HepG2 (cell line): ENCODE measurements around the gene BLOC1S4. TPM values are rescaled to one million over a fixed set of nuclear protein-coding genes. Genes with fewer than 3 reads are reported as not detected.
A peak's percentile ranks its signal among the peaks of the same experiment; 100 is the strongest.

Experiments
- JDP2 ChIP-seq: sonication (generic); formaldehyde crosslinking; IDR thresholded peaks from 2 replicates; pipeline ENCODE4 v1.8.1; 2022; ENCODE audit warnings: missing genetic modification reagents, borderline replicate concordance
- PCBP1 ChIP-seq: fragments of 200-400 bp; formaldehyde crosslinking; IDR thresholded peaks from 2 replicates; pipeline ENCODE4 v1.6.1; 2017; ENCODE audit warnings: mild to moderate bottlenecking, low read depth, low read length, borderline replicate concordance
- SOX13 ChIP-seq, 3 experiments: fragments of 450-650 bp in 1 of 3; sonication (generic) in 1 of 3; formaldehyde crosslinking in 1 of 3; IDR thresholded peaks in 2 of 3; conservative IDR thresholded peaks in 1 of 3; 2 replicates each; pipeline versions ENCODE4 v1.5.0 to v1.6.1; 2016 to 2020; ENCODE audit warnings: antibody characterized with exemption in 1 of 3, mild to moderate bottlenecking in 1 of 3, missing compliant biosample characterization in 1 of 3, missing genetic modification reagents in 1 of 3, moderate library complexity in 1 of 3
- ZBTB20 ChIP-seq: sonication (generic); formaldehyde crosslinking; IDR thresholded peaks from 2 replicates; pipeline ENCODE4 v1.8.1; 2023; ENCODE audit warnings: missing genetic modification reagents, low read depth, mild to moderate bottlenecking, borderline replicate concordance
- ZFAT ChIP-seq: sonication (generic); formaldehyde crosslinking; conservative IDR thresholded peaks from 2 replicates; pipeline ENCODE4 v1.8.1; 2023; ENCODE audit warnings: missing genetic modification reagents, inconsistent platforms
- ZNF607 ChIP-seq: sonication (generic); formaldehyde crosslinking; IDR thresholded peaks from 2 replicates; pipeline ENCODE4 v1.5.1; 2020; ENCODE audit warnings: missing genetic modification reagents, mild to moderate bottlenecking, borderline replicate concordance
- ZSCAN31 ChIP-seq: sonication (generic); formaldehyde crosslinking; IDR thresholded peaks from 2 replicates; pipeline ENCODE4 v1.5.0; 2020; ENCODE audit warnings: low read depth, mild to moderate bottlenecking, missing genetic modification reagents
- polyA plus RNA-seq, 8 experiments: library from polyadenylated mRNA; depleted of rRNA in 3 of 8; stranded (reverse) in 7 of 8; unstranded in 1 of 8; fragments of >200 nt; fragmentation: Illumina TruSeq in 4 of 8; extraction: Trizol in 4 of 8; gene quantifications; 2 replicates each; pipeline versions ENCODE4 v1.2.1 to v1.2.3, GENCODE V29; 2011 to 2016; ENCODE audit warnings: low read depth in 4 of 8, missing spikeins in 1 of 8, mixed read lengths in 1 of 8; ENCODE audit not compliant: insufficient read depth in 1 of 8
- total RNA-seq, 5 experiments: library from RNA; depleted of rRNA; stranded (reverse); fragments of >200 nt; fragmentation: Illumina TruSeq; extraction: Trizol; gene quantifications; 2 replicates each; pipeline ENCODE4 v1.2.3, GENCODE V29; 2016; ENCODE audit warnings: low read depth in 1 of 5
- TF ChIP-seq, protein P1 (sequence below): sonication (generic); formaldehyde crosslinking; IDR thresholded peaks from 2 replicates; pipeline ENCODE4 v1.4.0; 2020; ENCODE audit warnings: mild to moderate bottlenecking, missing genetic modification reagents
- TF ChIP-seq, protein P2 (sequence below): sonication (generic); formaldehyde crosslinking; IDR thresholded peaks from 2 replicates; pipeline ENCODE4 v1.4.0; 2020; ENCODE audit warnings: missing genetic modification reagents, borderline replicate concordance
- TF ChIP-seq, protein P3 (sequence below): sonication (generic); formaldehyde crosslinking; conservative IDR thresholded peaks from 2 replicates; pipeline ENCODE4 v1.8.0; 2022; ENCODE audit warnings: low read depth, missing genetic modification reagents
- TF ChIP-seq, protein P4 (sequence below), 2 experiments: IDR thresholded peaks; 2 replicates each; pipeline ENCODE4 v1.6.1; 2011 to 2012; ENCODE audit warnings: low read length in 2 of 2, borderline replicate concordance in 1 of 2, low read depth in 1 of 2, mild to moderate bottlenecking in 1 of 2, moderate library complexity in 1 of 2

The BLOC1S4 gene
- total and polyA plus RNA-seq, 2 of the 13 experiments (the other 11 are each of a cell fraction or from before 2014, with no cell fraction given) = 15.5 to 20.9 TPM

DNA sequence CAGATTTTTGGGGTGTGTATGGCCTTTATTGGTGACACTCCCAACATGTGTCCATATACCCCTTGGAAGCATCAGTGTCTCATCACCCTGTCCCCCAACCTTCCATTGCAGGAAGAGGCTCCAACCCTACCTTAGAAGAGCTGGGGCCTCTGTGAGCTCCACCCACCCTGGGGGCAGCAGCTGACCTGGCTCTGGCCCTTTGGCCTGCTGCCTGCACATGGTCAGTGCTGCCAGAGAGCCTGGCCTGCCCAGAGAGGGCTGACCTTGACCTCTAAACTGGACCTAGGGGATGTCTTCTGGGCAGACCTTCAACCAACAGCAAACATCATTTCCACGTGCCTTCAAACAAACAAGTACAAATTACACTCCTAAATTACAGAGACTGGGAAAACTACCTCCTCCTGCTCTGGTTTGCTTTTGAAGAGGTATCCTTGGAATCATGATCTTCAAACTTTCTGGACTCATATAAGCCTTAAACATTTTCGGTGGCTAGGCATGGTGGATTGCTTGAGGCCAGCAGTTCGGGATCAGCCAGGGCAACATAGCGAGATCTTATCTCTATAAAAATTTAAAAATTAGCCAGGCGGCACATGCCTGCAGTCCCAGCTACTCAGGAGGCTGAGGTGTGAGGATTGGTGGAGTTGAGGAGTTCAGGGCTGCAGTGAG is 39.2 kb downstream of the BLOC1S4 start (continued):
- TF ChIP-seq JDP2 = no peak
- TF ChIP-seq, protein P1, sequence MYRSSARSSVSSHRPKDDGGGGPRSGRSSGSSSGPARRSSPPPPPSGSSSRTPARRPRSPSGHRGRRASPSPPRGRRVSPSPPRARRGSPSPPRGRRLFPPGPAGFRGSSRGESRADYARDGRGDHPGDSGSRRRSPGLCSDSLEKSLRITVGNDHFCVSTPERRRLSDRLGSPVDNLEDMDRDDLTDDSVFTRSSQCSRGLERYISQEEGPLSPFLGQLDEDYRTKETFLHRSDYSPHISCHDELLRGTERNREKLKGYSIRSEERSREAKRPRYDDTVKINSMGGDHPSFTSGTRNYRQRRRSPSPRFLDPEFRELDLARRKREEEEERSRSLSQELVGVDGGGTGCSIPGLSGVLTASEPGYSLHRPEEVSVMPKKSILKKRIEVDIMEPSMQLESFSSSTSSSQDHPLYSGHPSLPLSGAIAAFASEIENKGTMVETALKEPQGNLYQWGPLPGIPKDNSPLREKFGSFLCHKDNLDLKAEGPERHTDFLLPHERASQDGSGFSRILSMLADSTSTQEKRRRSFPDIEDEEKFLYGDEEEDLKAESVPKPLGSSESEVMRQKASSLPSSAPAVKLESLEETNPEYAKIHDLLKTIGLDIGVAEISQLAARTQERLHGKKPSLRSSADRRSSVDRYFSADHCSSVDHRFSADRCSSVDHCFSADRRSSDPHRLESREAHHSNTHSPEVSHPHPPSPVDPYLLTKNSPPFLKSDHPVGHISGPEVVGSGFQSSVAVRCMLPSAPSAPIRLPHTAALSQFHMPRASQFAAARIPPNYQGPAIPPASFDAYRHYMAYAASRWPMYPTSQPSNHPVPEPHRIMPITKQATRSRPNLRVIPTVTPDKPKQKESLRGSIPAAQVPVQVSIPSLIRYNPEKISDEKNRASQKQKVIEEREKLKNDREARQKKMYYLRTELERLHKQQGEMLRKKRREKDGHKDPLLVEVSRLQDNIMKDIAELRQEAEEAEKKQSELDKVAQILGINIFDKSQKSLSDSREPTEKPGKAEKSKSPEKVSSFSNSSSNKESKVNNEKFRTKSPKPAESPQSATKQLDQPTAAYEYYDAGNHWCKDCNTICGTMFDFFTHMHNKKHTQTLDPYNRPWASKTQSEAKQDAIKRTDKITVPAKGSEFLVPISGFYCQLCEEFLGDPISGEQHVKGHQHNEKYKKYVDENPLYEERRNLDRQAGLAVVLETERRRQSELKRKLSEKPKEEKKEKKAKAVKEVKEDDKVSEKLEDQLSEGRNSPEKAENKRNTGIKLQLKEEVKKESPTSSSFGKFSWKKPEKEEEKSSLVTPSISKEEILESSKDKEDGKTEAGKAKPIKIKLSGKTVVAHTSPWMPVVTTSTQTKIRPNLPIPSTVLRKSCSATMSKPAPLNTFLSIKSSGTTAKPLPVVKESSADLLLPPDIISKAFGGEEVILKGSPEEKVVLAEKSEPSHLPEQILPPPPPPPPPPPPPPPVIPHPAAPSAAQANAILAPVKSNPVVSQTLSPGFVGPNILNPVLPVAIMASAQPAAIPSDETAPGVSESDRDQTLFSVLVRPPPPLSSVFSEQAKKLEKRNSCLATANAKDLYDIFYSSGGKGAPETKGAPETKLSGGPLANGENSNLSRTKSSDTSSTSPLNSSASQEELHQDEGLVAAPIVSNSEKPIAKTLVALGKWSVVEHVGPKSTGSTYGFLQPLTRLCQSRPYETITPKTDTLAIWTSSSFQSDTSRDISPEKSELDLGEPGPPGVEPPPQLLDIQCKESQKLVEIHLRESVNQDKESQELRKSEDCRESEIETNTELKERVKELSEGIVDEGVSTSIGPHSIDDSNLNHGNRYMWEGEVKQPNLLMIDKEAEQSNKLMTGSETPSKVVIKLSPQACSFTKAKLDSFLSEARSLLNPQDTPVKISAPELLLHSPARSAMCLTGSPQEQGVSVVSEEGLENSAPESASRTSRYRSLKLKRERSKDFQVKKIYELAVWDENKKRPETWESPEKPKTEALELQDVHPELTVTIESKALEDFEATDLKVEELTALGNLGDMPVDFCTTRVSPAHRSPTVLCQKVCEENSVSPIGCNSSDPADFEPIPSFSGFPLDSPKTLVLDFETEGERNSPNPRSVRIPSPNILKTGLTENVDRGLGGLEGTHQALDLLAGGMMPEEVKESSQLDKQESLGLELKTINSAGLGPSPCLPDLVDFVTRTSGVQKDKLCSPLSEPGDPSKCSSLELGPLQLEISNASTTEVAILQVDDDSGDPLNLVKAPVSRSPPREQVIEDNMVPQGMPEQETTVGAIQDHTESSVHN = 0 out of 2 replicates have a peak, but pooled peaks have one; percentile 33
- TF ChIP-seq ZNF607 = no peak
- TF ChIP-seq ZFAT (CRISPR knock-in tag) = no peak
- TF ChIP-seq, protein P2, sequence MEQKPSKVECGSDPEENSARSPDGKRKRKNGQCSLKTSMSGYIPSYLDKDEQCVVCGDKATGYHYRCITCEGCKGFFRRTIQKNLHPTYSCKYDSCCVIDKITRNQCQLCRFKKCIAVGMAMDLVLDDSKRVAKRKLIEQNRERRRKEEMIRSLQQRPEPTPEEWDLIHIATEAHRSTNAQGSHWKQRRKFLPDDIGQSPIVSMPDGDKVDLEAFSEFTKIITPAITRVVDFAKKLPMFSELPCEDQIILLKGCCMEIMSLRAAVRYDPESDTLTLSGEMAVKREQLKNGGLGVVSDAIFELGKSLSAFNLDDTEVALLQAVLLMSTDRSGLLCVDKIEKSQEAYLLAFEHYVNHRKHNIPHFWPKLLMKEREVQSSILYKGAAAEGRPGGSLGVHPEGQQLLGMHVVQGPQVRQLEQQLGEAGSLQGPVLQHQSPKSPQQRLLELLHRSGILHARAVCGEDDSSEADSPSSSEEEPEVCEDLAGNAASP = peak; percentile 94
- TF ChIP-seq, protein P3, sequence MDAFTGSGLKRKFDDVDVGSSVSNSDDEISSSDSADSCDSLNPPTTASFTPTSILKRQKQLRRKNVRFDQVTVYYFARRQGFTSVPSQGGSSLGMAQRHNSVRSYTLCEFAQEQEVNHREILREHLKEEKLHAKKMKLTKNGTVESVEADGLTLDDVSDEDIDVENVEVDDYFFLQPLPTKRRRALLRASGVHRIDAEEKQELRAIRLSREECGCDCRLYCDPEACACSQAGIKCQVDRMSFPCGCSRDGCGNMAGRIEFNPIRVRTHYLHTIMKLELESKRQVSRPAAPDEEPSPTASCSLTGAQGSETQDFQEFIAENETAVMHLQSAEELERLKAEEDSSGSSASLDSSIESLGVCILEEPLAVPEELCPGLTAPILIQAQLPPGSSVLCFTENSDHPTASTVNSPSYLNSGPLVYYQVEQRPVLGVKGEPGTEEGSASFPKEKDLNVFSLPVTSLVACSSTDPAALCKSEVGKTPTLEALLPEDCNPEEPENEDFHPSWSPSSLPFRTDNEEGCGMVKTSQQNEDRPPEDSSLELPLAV (CRISPR knock-in tag) = no peak
- TF ChIP-seq ZBTB20 (CRISPR knock-in tag) = peak; percentile 92; the same call in 1 of the 2 replicates
- TF ChIP-seq, protein P4, sequence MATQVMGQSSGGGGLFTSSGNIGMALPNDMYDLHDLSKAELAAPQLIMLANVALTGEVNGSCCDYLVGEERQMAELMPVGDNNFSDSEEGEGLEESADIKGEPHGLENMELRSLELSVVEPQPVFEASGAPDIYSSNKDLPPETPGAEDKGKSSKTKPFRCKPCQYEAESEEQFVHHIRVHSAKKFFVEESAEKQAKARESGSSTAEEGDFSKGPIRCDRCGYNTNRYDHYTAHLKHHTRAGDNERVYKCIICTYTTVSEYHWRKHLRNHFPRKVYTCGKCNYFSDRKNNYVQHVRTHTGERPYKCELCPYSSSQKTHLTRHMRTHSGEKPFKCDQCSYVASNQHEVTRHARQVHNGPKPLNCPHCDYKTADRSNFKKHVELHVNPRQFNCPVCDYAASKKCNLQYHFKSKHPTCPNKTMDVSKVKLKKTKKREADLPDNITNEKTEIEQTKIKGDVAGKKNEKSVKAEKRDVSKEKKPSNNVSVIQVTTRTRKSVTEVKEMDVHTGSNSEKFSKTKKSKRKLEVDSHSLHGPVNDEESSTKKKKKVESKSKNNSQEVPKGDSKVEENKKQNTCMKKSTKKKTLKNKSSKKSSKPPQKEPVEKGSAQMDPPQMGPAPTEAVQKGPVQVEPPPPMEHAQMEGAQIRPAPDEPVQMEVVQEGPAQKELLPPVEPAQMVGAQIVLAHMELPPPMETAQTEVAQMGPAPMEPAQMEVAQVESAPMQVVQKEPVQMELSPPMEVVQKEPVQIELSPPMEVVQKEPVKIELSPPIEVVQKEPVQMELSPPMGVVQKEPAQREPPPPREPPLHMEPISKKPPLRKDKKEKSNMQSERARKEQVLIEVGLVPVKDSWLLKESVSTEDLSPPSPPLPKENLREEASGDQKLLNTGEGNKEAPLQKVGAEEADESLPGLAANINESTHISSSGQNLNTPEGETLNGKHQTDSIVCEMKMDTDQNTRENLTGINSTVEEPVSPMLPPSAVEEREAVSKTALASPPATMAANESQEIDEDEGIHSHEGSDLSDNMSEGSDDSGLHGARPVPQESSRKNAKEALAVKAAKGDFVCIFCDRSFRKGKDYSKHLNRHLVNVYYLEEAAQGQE (IDR thresholded peaks at IDR 0.05; ENCODE audit: borderline replicate concordance in 1 of 2, low read depth in 1 of 2, low read length in 2 of 2) = peak in 1 of 2 experiments; percentile 27; a peak in 1 of 4 replicates
- 0 out of 2 replicates have a peak, but pooled peaks have one; percentile 21 for TF ChIP-seq SOX13 (IDR thresholded peaks at IDR 0.05)
- TF ChIP-seq SOX13 (CRISPR knock-in tag; conservative IDR thresholded peaks at IDR 0.05 in 1 of 2, IDR thresholded peaks at IDR 0.05 in 1 of 2) = peak in 1 of 2 experiments; percentile 90; a peak in 2 of 4 replicates
- peak; percentile 86 for TF ChIP-seq ZSCAN31
- no peak for TF ChIP-seq PCBP1
